HepG2 (cell line): ENCODE data around the gene SCMH1. TPM values are rescaled to one million over a fixed set of nuclear protein-coding genes. Genes with fewer than 3 reads are reported as not detected.

Experiments used
- BCLAF1 ChIP-seq: fragments of 450-650 bp; IDR thresholded peaks from 2 replicates; pipeline ENCODE4 v1.6.1; 2017; ENCODE audit warnings: mild to moderate bottlenecking
- CBX5 ChIP-seq: sonication (generic); formaldehyde crosslinking; IDR thresholded peaks from 2 replicates; pipeline ENCODE4 v1.4.0; 2020; ENCODE audit warnings: missing genetic modification reagents, borderline replicate concordance
- FLYWCH1 ChIP-seq: sonication (generic); formaldehyde crosslinking; IDR thresholded peaks from 2 replicates; pipeline ENCODE4 v1.8.1; 2023; ENCODE audit warnings: mild to moderate bottlenecking, missing genetic modification reagents
- LCORL ChIP-seq, 2 experiments: fragments of 450-650 bp in 1 of 2; sonication (generic) in 1 of 2; formaldehyde crosslinking in 1 of 2; IDR thresholded peaks; 2 replicates each; pipeline versions ENCODE4 v1.5.0 to v1.6.1; 2017 to 2020; ENCODE audit warnings: antibody characterized with exemption in 1 of 2, missing genetic modification reagents in 1 of 2
- MIER2 ChIP-seq: IDR thresholded peaks from 2 replicates; pipeline ENCODE4 v1.6.1; 2016; ENCODE audit warnings: missing biosample characterization, missing genetic modification reagents
- PRDM4 ChIP-seq: sonication (generic); formaldehyde crosslinking; IDR thresholded peaks from 2 replicates; pipeline ENCODE4 v1.9.0; 2021; ENCODE audit warnings: missing genetic modification reagents, borderline replicate concordance
- RFX1 ChIP-seq: fragments of 450-650 bp; IDR thresholded peaks from 2 replicates; pipeline ENCODE4 v1.6.1; 2017
- ZNF10 ChIP-seq: sonication (generic); formaldehyde crosslinking; IDR thresholded peaks from 2 replicates; pipeline ENCODE4 v1.4.0; 2020; ENCODE audit warnings: mild to moderate bottlenecking, low read depth, missing genetic modification reagents, borderline replicate concordance
- ZNF160 ChIP-seq: sonication (generic); formaldehyde crosslinking; IDR thresholded peaks from 2 replicates; pipeline ENCODE4 v1.8.0; 2022; ENCODE audit warnings: mild to moderate bottlenecking, inconsistent platforms, missing genetic modification reagents
- ZNF329 ChIP-seq: sonication (generic); formaldehyde crosslinking; IDR thresholded peaks from 2 replicates; pipeline ENCODE4 v1.9.0; 2021; ENCODE audit warnings: low read depth, mild to moderate bottlenecking, missing genetic modification reagents
- ZNF407 ChIP-seq: sonication (generic); formaldehyde crosslinking; IDR thresholded peaks from one replicate; pipeline ENCODE4 v1.5.1; 2020; ENCODE audit warnings: mild to moderate bottlenecking, missing genetic modification reagents; ENCODE audit errors: not compliant biosample characterization
- polyA plus RNA-seq, 8 experiments: library from polyadenylated mRNA; depleted of rRNA in 3 of 8; stranded (reverse) in 7 of 8; unstranded in 1 of 8; fragments of >200 nt; fragmentation: Illumina TruSeq in 4 of 8; extraction: Trizol in 4 of 8; gene quantifications; 2 replicates each; pipeline versions ENCODE4 v1.2.1 to v1.2.3, GENCODE V29; 2011 to 2016; ENCODE audit warnings: low read depth in 4 of 8, missing spikeins in 1 of 8, mixed read lengths in 1 of 8; ENCODE audit not compliant: insufficient read depth in 1 of 8
- total RNA-seq, 5 experiments: library from RNA; depleted of rRNA; stranded (reverse); fragments of >200 nt; fragmentation: Illumina TruSeq; extraction: Trizol; gene quantifications; 2 replicates each; pipeline ENCODE4 v1.2.3, GENCODE V29; 2016; ENCODE audit warnings: low read depth in 1 of 5
- TF ChIP-seq, protein P1 (sequence below): sonication (generic); formaldehyde crosslinking; IDR thresholded peaks from 2 replicates; pipeline ENCODE4 v1.9.0; 2022; ENCODE audit warnings: low read depth, missing genetic modification reagents

SCMH1 gene
- total and polyA plus RNA-seq, 2 of the 13 experiments (the other 11 are each of a cell fraction or from before 2014, with no cell fraction given), result 41.8 to 52.6 TPM

- no peak for TF ChIP-seq ZNF407 (CRISPR knock-in tag)
- TF ChIP-seq FLYWCH1 (CRISPR knock-in tag), result no peak
- TF ChIP-seq MIER2 (CRISPR knock-in tag), result no peak
- TF ChIP-seq ZNF329 (CRISPR knock-in tag), result no peak
- no peak for TF ChIP-seq CBX5 (CRISPR knock-in tag)
- no peak for TF ChIP-seq RFX1
- no peak for TF ChIP-seq ZNF10 (CRISPR knock-in tag)
- no peak for TF ChIP-seq LCORL (IDR thresholded peaks at IDR 0.05)
- TF ChIP-seq LCORL (CRISPR knock-in tag; IDR thresholded peaks at IDR 0.05), result 0 out of 2 replicates have a peak, but pooled peaks have one; percentile 35
- TF ChIP-seq, protein P1, sequence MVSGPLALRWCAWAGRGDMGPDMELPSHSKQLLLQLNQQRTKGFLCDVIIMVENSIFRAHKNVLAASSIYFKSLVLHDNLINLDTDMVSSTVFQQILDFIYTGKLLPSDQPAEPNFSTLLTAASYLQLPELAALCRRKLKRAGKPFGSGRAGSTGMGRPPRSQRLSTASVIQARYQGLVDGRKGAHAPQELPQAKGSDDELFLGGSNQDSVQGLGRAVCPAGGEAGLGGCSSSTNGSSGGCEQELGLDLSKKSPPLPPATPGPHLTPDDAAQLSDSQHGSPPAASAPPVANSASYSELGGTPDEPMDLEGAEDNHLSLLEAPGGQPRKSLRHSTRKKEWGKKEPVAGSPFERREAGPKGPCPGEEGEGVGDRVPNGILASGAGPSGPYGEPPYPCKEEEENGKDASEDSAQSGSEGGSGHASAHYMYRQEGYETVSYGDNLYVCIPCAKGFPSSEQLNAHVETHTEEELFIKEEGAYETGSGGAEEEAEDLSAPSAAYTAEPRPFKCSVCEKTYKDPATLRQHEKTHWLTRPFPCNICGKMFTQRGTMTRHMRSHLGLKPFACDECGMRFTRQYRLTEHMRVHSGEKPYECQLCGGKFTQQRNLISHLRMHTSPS, result no peak
- TF ChIP-seq ZNF160 (CRISPR knock-in tag), result no peak
- no peak for TF ChIP-seq BCLAF1
- TF ChIP-seq PRDM4 (CRISPR knock-in tag), result no peak
Measured at GRCh38 chr1:41238311-41238988, 3.7 kb downstream of the SCMH1 start (continued).
